Testis (tissue), 2 donors: ENCODE data around the gene ACTL8.

Experiments
- CTCF ChIP-seq, 3 experiments: fragments of 450-650 bp in 2 of 3; fragments of 200-600 bp in 1 of 3; sonication (generic) in 1 of 3; IDR thresholded peaks; one replicate each; pipeline ENCODE4 v1.5.1; 2016 to 2019; ENCODE audit warnings: antibody characterized with exemption in 3 of 3, mild to moderate bottlenecking in 2 of 3, moderate library complexity in 1 of 3
- POLR2A ChIP-seq: fragments of 450-650 bp; IDR thresholded peaks from one replicate; pipeline ENCODE4 v1.6.1; 2017; ENCODE audit warnings: antibody characterized with exemption, mild to moderate bottlenecking, moderate library complexity

GRCh38 chr1:17733661-17734060, 21.5 kb upstream of the ACTL8 start:
- no peak for TF ChIP-seq CTCF (IDR thresholded peaks at IDR 0.05)
- no peak for TF ChIP-seq POLR2A
